GM21723 (cell line): ENCODE results near the gene SOX12.

Source experiments
- ATAC-seq: cut with Tn5 transposase; IDR thresholded peaks from one replicate; pipeline ENCODE4 v1.9.1; 2021; ENCODE audit warnings: mild to moderate bottlenecking, moderate library complexity; ENCODE audit not compliant: unreplicated experiment

The SOX12 gene

DNA sequence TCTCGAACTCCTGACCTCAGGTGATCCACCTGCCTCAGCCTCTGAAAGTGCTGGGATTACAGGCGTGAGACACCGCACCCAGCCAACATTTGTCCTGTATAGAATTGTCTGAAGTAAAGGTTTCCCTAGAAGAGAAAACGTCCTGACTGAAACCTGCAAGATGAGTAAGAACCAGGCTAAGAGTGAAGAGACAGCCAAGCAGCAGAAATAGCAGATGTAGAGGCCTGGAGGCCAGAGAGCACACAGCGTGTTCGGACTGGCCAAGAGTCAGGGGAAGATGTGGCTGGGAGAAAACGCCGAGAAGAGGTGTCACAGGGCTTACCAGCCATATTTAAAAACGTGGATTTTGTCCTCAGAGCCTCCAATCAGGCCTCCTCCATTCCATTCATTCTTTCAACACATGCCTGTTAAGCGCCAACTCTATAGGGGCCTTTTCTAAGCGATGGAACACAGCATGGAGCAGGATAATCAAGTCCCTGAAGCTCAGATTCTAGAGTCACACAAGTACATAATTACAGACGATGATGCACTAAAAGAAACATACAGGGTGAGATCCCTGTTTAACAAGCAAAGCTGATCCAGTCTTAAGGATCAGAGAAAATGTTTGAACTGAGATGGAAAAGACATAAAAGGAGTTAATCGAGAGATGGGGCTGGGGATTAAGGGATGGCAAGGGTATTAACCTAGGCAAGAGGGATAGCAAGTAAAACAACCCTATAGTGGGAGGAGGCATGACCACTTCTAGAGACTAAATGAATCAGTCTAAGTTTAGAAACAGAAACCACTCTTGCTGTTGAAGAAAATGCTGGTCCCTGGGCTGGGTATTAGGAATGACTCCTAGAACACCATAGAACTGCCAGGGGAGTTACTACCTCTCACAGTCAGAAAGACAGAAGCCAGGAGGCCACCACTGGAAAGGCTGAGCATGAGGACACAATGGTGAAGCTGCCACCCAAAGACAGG is 23.2 kb upstream of the SOX12 start:
- ATAC-seq = no peak

DNA sequence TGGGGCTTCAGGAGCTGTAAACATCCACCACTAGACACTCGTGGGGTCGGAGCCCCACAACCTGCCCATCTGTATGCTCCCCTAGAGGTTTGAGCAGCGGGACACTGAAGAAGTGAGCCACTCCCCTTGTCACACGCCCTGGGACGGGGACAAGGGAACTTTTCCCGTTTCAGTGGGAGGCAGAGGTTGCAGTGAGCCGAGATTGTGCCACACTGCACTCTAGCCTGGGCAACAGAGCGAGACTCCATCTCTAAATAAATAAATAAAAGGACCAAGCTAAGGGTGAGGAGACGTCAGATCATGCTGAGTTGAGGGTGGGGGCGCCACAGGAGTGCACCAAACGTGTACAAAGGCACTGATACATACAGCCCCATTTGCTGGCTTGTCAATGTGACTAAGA is 19.6 kb upstream of the SOX12 start:
- ATAC-seq = no peak

DNA sequence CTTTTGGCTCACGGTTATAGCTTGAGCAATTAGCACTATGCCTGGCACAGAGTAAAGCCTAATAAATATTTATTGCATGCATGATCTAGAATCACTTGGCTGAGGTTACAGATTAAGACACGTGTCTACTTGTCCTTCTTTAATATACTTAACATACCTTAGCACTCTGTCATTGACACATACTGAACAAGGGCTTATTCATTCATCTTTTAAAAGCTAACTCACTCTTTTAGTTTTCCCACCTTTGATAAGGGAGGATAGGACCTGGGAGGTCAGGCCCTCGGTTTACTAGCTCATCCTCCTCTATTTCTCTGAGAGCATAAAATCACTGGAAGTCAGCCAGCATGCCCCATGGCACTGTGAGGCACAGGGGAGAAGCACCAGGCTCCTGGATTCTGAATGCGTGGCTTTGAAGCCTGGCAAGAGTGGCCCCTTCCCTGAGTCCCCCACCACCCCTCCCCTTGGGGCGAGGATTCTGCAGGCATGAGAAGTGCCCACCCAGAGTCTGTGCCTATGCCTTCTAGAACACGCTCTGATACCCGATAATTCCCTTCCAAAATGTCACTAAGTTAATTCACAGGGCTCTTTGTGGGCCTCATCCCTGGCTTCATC is 16.8 kb upstream of the SOX12 start:
- no peak for ATAC-seq

DNA sequence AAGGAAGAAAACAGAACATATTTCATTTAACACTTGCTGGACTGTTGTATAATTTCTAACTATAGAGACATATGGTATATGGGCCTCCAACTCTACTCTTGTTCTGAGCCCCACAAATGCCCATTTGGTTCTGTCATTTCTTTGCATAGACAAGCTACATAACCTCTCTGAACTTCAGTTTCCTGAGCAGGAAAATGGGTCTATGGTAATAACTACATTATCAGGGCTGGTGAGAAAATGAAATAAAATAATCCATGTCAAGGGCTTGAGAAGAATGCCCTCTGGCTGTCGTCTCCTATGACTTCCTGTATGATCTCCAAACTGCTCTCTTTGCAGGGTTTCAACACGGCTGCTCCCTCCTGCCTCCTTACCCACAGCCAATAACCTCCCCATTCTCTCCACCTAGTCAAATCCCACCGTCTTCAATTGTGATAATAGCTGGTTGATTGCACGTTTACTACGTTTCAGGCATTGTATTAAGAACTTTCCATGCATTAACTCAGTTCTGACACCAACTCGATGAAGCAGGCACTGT is 16.0 kb upstream of the SOX12 start:
- ATAC-seq = no peak

DNA sequence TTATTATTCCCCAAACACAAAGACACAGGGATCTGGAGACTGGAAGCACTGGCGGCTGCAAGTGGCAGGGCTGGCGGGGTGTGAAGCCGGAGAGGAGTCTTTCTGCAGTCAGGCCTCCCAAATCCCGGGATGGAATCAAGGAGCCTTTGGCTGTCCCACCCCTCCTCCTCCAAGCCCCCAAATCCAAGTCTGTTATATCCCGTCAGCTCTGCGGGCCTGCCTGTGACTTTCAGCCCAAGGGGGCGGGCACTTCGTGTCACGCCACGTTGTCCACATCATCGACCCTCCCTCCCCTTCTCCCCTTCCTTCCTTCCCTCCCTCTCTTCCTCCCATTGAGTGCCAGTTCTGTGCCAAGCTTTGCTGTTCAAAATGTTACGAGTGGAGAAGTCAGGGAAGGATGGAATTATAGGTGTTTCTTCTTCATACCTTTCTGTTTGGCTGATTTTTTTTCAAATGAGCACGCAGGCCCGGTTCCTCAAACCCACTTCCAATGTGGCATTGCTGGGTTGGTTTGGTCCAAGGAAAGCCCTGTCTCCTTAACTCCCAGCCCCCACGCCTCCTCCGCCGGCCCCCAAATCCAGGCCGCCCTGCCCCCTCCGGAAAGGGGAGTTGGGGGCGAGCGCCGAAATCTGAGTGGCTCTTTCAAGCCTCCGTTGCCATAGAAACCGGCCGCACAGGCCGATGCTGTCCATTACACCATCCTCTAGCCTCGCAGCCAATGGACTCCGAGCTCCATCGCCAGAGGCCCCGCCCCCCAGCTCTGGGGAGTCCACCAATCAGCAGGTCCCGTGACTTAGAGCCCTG is 15.3 kb upstream of the SOX12 start:
- ATAC-seq = peak; percentile 94

DNA sequence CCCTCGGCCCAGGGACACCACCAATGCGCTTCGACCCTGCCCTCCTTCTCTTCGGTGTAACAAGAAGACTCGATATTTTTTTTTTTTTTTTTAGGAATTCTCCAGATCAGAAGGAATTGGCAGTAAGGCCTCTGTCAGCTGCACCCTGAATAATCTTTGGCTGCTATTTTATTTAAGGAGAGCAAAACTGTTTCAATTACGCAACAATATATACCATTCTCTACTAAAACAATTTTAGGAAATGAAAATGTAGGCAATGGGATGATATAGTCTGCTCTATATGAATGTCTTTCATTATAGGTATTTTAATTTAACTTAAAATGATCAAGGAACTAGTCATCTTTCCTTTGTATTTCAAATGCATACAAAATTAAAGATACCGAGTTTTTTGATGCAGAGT is 14.7 kb upstream of the SOX12 start:
- ATAC-seq = no peak

DNA sequence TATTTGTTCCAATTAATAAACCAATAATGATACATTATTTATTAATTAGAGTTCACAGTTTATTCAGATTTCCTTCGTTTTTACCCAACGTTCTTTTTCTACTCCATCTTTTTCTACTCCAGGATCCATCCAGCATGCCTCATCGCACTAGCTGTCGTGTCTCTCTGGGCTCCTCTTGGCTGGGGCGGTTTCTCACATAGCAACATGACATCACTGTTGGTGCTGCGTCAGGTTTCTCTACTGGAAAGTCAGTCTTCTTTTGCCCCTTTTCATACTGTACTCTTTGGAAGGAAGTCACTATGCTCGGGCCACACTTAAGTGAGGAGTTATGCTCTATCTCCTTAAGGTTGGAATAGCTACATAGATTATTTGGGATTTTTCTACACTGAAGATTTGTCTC is 13.7 kb upstream of the SOX12 start:
- no peak for ATAC-seq

DNA sequence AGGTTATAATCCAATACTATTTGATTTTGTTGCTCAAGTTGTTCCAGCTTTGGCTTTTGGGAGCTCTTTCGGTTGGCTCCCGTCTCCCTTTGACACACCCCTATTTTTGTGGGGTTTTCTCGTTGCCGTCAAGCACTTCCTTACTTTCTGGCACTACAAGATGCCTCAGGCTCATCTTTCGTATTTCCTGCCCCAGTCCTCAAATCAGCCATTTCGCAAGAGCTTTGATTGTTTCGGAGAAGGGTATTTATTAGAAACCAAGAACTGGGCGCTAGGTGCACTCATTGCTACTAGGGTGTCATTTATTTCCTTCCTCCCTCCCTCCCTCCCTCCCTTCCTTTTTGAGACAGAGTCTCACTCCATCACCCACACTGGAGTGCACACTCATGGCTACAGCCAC is 13.3 kb upstream of the SOX12 start:
- no peak for ATAC-seq

DNA sequence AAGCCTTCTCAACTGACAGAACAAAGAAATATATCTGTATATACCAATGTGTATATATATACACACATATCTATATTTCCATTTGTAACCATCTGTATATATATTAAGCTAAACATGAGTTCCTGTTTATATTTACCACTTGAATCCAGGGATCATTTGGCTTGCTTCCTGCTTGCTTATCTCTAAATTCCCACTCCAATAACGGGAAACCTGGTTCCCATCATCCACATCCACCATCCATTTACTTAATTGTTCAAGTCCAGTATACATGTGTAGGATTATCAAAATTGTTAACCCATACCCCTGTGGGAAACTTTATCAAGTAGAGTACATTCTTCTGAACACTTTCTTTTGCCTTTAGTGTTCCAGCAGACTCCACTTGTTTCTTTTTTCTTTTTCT is 12.5 kb upstream of the SOX12 start:
- ATAC-seq = no peak

DNA sequence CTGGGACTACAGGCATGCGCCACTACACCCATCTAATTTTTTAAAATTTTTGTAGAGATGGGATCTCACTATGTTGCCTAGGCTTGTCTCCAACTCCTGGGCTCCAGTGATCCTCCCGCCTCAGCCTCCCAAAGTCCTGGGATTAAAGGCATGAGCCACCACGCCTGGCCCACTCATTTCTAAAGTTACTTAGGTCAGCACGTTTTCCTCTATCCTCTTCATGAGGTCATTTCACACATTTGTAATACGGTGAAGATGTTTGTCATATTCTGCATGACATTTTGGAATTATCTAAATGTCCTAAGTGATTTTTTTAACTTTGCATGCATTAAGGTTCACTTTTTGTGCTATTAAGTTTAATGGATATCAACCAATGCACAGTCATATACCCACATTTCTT is 11.9 kb upstream of the SOX12 start:
- no peak for ATAC-seq

DNA sequence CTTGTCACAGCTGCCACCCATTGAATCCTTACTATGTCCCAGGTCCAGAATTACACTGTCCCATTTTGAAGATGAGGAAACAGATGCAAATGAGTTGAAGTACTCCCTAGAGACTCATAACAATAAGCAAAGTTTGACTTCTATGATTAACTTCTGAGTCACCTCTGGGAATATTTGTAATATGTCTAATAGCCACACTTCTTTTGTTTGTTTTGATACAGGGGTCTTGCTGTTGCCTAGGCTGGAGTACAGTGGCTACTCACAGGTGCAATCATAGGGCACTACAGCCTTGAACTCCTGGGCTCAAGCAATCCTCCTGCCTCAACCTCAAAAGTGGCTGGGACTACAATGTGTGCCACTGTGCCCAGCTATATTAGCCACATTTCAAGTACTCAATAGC is 11.4 kb upstream of the SOX12 start:
- no peak for ATAC-seq

DNA sequence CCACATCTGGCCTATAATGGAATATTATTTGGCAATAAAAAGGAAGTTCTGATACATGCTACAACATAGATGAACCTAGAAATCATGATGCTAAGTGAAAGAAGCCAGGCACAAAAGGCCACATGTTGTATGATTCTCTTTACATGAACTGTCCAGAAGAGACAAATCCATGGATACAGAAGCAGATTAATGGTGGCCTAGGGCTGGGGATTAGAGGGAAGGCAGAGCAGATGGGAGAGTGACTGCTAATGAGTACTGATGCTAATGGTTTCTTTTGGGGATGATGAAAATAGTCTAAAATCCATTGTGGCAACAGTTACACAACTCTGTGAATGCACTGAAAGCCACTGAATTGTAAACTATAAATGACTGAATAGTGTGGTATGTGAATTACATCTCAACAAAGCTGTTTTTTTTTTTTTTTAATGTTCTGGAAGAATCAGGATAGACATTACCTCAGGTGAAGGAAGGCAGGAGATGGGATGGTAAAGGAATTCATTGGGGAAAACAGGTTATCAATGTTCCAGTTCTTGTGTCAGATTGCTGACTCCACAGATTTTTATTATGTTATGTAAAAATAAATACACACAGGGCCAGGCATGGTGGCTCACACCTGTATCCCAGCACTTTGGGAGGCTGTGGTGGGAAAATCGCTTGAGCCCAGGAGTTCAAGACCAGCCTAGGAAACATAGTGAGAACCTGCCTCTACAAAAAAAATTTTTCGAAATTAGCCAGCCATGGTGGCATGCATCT is 8.9 kb upstream of the SOX12 start:
- ATAC-seq = no peak

DNA sequence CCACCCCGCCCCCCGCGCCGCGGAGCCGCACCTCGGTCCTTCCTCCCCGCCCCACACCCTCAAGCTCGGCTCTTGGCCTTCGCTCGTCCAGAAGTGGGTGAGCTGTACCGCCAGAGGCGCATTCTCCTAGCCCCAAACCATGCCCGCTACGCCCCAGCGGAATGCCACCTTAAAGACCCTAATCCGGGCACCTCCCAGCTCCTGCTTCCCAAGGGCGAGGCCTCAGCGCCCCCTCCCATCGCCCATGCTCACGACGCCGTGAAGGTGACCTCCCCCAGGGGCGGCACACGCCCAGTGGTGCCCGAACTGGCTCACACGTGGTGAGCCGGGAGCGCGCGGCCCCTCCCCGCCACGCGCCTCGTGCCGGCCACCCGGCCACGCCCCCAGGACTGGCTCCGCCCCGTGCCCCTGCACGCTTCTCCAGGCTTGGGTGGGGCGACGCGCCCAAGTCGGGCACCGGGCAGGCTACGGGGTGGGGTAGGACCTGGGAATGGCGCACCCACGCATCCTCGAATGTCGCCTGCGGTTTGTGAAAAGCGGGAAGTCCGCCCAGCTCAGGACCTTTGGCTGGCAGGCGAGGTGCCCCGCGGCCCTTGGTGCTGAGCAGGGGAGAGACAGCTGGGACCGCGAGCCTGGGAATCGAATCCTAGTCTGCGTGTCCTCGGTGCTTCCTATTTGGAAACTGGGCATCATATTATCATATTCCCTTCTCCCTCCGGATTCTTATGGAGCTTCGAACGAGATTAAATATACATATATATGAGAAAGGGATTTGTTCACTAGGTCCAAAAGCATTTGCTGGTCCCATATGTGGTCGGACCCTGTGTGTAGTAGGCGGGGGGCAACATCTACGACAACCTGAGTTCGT is 941 bp upstream of the SOX12 start:
- ATAC-seq = peak; percentile 46

DNA sequence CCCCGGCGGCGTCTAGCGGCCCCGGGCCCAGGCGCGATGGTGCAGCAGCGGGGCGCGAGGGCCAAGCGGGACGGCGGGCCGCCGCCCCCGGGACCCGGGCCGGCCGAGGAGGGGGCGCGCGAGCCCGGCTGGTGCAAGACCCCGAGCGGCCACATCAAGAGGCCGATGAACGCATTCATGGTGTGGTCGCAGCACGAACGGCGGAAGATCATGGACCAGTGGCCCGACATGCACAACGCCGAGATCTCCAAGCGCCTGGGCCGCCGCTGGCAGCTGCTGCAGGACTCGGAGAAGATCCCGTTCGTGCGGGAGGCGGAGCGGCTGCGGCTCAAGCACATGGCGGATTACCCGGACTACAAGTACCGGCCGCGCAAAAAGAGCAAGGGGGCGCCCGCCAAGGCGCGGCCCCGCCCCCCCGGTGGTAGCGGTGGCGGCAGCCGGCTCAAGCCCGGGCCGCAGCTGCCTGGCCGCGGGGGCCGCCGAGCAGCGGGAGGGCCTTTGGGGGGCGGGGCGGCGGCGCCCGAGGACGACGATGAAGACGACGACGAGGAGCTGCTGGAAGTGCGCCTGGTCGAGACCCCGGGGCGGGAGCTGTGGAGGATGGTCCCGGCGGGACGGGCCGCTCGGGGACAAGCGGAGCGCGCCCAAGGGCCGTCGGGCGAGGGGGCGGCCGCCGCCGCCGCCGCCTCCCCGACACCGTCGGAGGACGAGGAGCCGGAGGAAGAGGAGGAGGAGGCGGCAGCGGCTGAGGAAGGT is 715 bp downstream of the SOX12 start:
- no peak for ATAC-seq

DNA sequence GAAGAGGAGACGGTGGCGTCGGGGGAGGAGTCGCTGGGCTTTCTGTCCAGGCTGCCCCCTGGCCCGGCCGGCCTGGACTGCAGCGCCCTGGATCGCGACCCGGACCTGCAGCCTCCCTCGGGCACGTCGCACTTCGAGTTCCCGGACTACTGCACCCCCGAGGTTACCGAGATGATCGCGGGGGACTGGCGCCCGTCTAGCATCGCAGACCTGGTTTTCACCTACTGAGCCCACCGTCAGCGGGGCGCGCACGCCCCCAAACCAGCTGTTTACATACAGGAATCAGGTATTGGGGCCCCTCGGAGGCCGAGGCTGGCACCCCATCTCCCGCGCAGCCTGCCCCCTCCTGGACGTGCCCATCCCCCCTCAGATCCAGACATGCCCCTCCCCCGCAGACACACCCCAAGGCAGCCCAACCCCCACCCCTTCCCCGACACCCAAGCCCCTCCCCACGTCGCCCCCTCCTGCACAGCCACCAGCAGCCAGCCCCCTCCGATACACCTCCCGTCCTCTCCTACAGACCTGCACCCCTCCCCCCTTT is 1.4 kb downstream of the SOX12 start:
- no peak for ATAC-seq

DNA sequence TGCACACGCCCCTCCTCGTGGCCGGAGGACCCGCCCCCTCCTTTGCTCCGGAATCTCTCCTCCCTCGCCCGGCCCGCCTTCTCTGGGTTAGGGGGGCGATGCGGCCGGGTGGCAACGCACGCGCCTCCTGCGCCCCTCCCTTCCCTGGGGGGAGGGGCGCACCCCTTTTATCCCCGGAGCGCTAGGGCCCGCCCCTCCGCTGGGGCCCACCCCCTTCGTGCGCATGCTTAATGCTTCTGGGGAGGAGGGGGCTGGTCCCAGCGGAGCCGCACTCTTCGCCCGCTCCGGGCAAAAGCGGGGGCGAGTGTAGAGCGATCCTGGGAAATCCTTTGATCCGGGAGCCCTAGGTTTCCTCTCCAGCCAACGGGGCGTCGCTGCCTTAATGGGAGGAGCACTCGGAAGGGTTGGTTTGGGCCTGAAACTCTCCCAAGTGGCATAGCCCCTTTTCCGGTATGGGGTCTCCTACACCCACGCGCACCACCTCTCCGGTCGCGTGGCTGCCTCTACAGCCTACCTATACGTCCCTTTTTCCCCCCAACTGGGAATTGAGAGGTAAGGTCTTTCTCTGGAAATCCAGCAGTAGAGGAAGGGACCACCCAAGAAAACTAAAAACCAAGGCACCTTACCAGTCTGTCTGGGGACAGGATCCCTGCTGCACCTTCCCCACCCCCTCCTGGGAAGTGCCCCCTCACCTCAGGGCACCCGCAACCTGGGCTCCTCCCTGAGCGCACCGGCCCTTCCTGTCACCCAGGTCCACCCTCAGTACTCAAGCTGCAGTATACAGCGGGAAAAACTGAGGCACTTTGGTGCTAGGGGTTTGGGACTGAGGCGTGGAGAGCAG is 2.1 kb downstream of the SOX12 start:
- ATAC-seq = peak; percentile 27

DNA sequence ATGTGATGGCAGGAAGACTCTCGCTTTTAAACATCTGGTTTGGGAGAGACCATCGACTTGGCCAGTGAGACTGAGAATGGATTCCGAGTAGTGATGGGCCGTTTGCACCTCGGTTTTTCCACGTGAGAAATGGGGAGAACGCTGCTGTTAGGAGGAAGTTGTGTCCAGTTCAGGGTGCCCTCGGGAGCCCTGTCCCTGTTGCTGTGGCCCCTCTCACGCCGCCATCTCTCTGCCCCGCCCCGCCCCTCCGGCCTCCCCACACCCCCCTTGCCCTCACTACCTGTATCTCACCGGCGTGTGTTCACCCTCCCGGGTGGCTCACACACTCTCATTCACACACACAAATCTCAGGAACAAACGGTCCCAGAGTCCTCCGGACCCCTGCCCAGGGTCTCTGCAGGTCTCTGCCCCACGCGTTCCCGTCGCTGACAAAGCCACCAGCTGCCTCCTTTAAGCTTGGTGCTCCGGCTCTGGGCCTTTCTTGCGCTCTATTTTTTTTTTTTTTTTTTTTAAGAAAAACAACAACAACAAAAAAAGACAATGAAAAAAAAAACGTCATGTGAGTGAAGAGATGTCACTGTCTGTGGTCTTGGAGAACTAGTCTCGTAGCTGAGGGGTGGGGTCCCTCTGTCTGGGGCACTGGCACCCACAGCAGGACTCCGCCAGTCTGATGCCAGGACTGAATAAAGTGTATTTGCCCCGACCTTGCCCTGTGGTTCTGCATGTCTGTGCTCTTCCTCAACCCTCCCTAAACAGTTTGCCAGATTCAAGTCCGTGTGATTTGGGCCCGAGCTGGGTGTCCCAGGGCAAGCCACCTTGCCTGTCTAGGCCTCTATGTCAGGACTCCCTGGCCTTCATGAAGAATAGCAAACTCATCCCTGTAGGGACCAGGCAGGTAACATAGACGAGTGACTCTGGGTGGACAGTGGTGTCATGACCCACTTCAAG is 2.9 kb downstream of the SOX12 start:
- no peak for ATAC-seq
